Measurements from ENCODE around the gene LENG8.

- no peak for TF ChIP-seq GATA2 (IDR thresholded peaks at IDR 0.05; ENCODE audit: low read depth, low read length)
- no peak for TF ChIP-seq GATA3 (IDR thresholded peaks at IDR 0.05; ENCODE audit: low read depth, low read length)
These were observed 19.9 kb upstream of the LENG8 start for GRCh38 chr19:54429176-54429495.

Measured in SH-SY5Y (cell line).